ENCODE measurements around the gene HOXA1. TPM values are rescaled to one million over a fixed set of nuclear protein-coding genes. Genes with fewer than 3 reads are reported as not detected.

HOXA1 gene
- total RNA-seq = 0.08 TPM

- ATAC-seq = peak; percentile 75
- peak; percentile 67 for DNase-seq (ENCODE audit: low spot score)
Measured at GRCh38 chr7:27095897-27096767, at the start of gene HOXA1. TSS of gene HOXA1 (minus strand) at chr7:27096000. CDS start at chr7:27095912, 88 bp downstream.

- no peak for ATAC-seq
- peak; percentile 32 for DNase-seq (ENCODE audit: low spot score)
Measured at GRCh38 chr7:27145165-27145913, 49.5 kb upstream of the HOXA1 start.

- no peak for ATAC-seq
- peak; percentile 38 for DNase-seq (ENCODE audit: low spot score)
Measured at GRCh38 chr7:27144781-27145164, 49.0 kb upstream of the HOXA1 start.

- ATAC-seq (no peak), DNase-seq (ENCODE audit: low spot score) (peak; percentile 6)
Measured at GRCh38 chr7:27143950-27144780, 48.4 kb upstream of the HOXA1 start.

GRCh38 chr7:27143023-27143949 is 47.5 kb upstream of the HOXA1 start, which contains the start of gene HOXA5:
TSS of gene HOXA5 (minus strand) at chr7:27143681. CDS start at chr7:27143607, 74 bp downstream.
- ATAC-seq = peak; percentile 67
- peak; percentile 47 for DNase-seq (ENCODE audit: low spot score)

- DNase-seq (ENCODE audit: low spot score) (peak; percentile 40), ATAC-seq (no peak)
Measured at GRCh38 chr7:27142580-27143022, 46.8 kb upstream of the HOXA1 start.

GRCh38 chr7:27141923-27142579 is 46.3 kb upstream of the HOXA1 start:
- DNase-seq (ENCODE audit: low spot score) (peak; percentile 39), ATAC-seq (peak; percentile 23)

GRCh38 chr7:27141137-27141922 is 45.5 kb upstream of the HOXA1 start:
- ATAC-seq = no peak
- no peak for DNase-seq (ENCODE audit: low spot score)

GRCh38 chr7:27140126-27140857 is 44.5 kb upstream of the HOXA1 start:
- ATAC-seq = no peak
- no peak for DNase-seq (ENCODE audit: low spot score)

GRCh38 chr7:27139334-27140125 is 43.7 kb upstream of the HOXA1 start:
- ATAC-seq (no peak), DNase-seq (ENCODE audit: low spot score) (peak; percentile 40)

- DNase-seq (ENCODE audit: low spot score) = no peak
- no peak for ATAC-seq
Measured at GRCh38 chr7:27138985-27139333, 43.2 kb upstream of the HOXA1 start.

GRCh38 chr7:27138472-27138871 is 42.7 kb upstream of the HOXA1 start:
- ATAC-seq (no peak), DNase-seq (ENCODE audit: low spot score) (peak; percentile 14)

- DNase-seq (ENCODE audit: low spot score) (no peak), ATAC-seq (no peak)
Measured at GRCh38 chr7:27137640-27138315, 42.0 kb upstream of the HOXA1 start.

- ATAC-seq = no peak
- DNase-seq (ENCODE audit: low spot score) = no peak
Measured at GRCh38 chr7:27134392-27134791, 38.6 kb upstream of the HOXA1 start.

GRCh38 chr7:27133409-27134231 is 37.8 kb upstream of the HOXA1 start:
- DNase-seq (ENCODE audit: low spot score) (peak; percentile 21), ATAC-seq (no peak)

GRCh38 chr7:27132978-27133377 is 37.2 kb upstream of the HOXA1 start:
- ATAC-seq (no peak), DNase-seq (ENCODE audit: low spot score) (no peak)

All from left lobe of liver (tissue), 2 donors.